Panc1 (cell line): ENCODE results near the gene ETV5. TPM values are rescaled to one million over a fixed set of nuclear protein-coding genes. Genes with fewer than 3 reads are reported as not detected.

Source experiments
- ATAC-seq: fragments of 200-7000 bp; cut with Tn5 transposase; 2 replicates; pipeline ENCODE4 v1.9.1; 2020; ENCODE audit warnings: mild to moderate bottlenecking, moderate library complexity
- BruUV-seq: library from RNA; stranded (reverse); fragments of 400-500 nt; replicated peaks from 2 replicates; lab custom pipeline; 2021; lab: Mats Ljungman, UMichigan
- CTCF ChIA-PET: fragments of 300-600 bp; sonication (Branson Sonifier 250); formaldehyde crosslinking; loops from one replicate; lab custom pipeline; 2022; ENCODE audit warnings: antibody characterized with exemption; lab: Charles Lee
- POLR2A ChIA-PET: fragments of 300-600 bp; sonication (Branson Sonifier 250); formaldehyde crosslinking; loops from one replicate; lab custom pipeline; 2022; ENCODE audit warnings: antibody characterized with exemption; lab: Charles Lee
- DNase-seq: peaks from one replicate; pipeline ENCODE4 v3.0.0-alpha.2; 2010; ENCODE audit warnings: low read depth, low spot score
- H3K27ac ChIP-seq: 2 replicates; pipeline ENCODE4 v1.5.1; 2011; ENCODE audit warnings: mild to moderate bottlenecking, low read length, inconsistent platforms
- H3K27me3 ChIP-seq: fragments of 200-500 bp; sonication (Bioruptor generic); 2 replicates; pipeline ENCODE4 v1.6.0; 2014; ENCODE audit warnings: low read length, inconsistent platforms; ENCODE audit not compliant: control insufficient read depth, insufficient read depth
- H3K36me3 ChIP-seq: fragments of 200-500 bp; sonication (Bioruptor generic); 2 replicates; pipeline ENCODE4 v1.5.1; 2014; ENCODE audit warnings: inconsistent platforms, mild to moderate bottlenecking, low read length, moderate library complexity; ENCODE audit not compliant: control insufficient read depth, insufficient read depth
- H3K4me1 ChIP-seq: 2 replicates; pipeline ENCODE4 v1.5.1; 2011; ENCODE audit warnings: inconsistent platforms, mild to moderate bottlenecking, low read length, moderate library complexity; ENCODE audit not compliant: control insufficient read depth, insufficient read depth
- H3K4me3 ChIP-seq, 2 experiments: 2 replicates each; pipeline ENCODE4 v1.5.1; 2011 to 2012; ENCODE audit warnings: low read depth in 2 of 2, low read length in 2 of 2, mild to moderate bottlenecking in 2 of 2, inconsistent platforms in 1 of 2, moderate library complexity in 1 of 2
- H3K9me3 ChIP-seq: fragments of 200-500 bp; sonication (Bioruptor generic); 2 replicates; pipeline ENCODE4 v1.5.1; 2014; ENCODE audit warnings: low read depth, mild to moderate bottlenecking, inconsistent platforms, low read length, moderate library complexity; ENCODE audit not compliant: control insufficient read depth, insufficient read depth
- CTCF ChIP-seq: fragments of 450-650 bp; IDR thresholded peaks from 2 replicates; pipeline ENCODE4 v1.5.1; 2017; ENCODE audit warnings: mild to moderate bottlenecking
- POLR2AphosphoS5 ChIP-seq: IDR thresholded peaks from 2 replicates; pipeline ENCODE4 v1.6.1; 2012; ENCODE audit warnings: mild to moderate bottlenecking, low read depth, low read length, moderate library complexity
- REST ChIP-seq, 2 experiments: IDR thresholded peaks; 2 replicates each; pipeline ENCODE4 v1.6.1; 2011 to 2012; ENCODE audit warnings: low read depth in 2 of 2, control low read depth in 1 of 2, low read length in 1 of 2, mild to moderate bottlenecking in 1 of 2, moderate library complexity in 1 of 2; ENCODE audit not compliant: insufficient read depth in 1 of 2
- SIN3A ChIP-seq: IDR thresholded peaks from 2 replicates; pipeline ENCODE4 v1.6.1; 2012; ENCODE audit warnings: low read depth, mild to moderate bottlenecking, low read length, moderate library complexity, borderline replicate concordance; ENCODE audit not compliant: insufficient read depth
- TCF7L2 ChIP-seq: IDR thresholded peaks from 2 replicates; pipeline ENCODE4 v1.6.1; 2011; ENCODE audit warnings: mild to moderate bottlenecking, low read depth, low read length, inconsistent platforms
- in situ Hi-C: cut with HindIII; loops from 2 replicates; pipeline ENCODE4 v1.10.0; 2016; ENCODE audit warnings: low sequenced_read_pairs, low pct_unique_long_range_greater_than_20kb
- intact Hi-C: fragments of 100-400 bp; cut with micrococcal nuclease; formaldehyde crosslinking; loops from one replicate; pipeline ENCODE4 v1.10.0; 2022; ENCODE audit not compliant: unreplicated experiment
- total RNA-seq: library from RNA; stranded (reverse); gene quantifications from one replicate; pipeline ENCODE4 v1.2.1, GENCODE V29; 2021; ENCODE audit not compliant: unreplicated experiment

Gene ETV5
- total RNA-seq, 1 experiment from 2014 or later = 79.3 TPM

GRCh38 chr3:186059192-186059591 lies 49.7 kb downstream of the ETV5 start:
- no peak for DNase-seq
- POLR2A ChIA-PET = no interaction called here
- no peak overlapping the region for H3K4me3 ChIP-seq
- CTCF ChIA-PET = interaction anchor here (0.7 kb wide), 1 partner anchor 119 kb away, joined by 8 read pairs; no protein-coding TSS in a partner anchor
- ATAC-seq = no peak
- H3K27me3 ChIP-seq = no peaks in the 10 kb centered on the region
- BruUV-seq = no TSS peak
- intact Hi-C loops (no loop called here), in situ Hi-C loops (no loop called here)
- no peak overlapping the region for H3K27ac ChIP-seq
- no peaks in the 10 kb centered on the region for H3K9me3 ChIP-seq
- peaks cover 30% of the 10 kb centered on the region for H3K36me3 ChIP-seq
- TF ChIP-seq CTCF = no peak
- TF ChIP-seq TCF7L2 = no peak
- no peak for TF ChIP-seq REST (IDR thresholded peaks at IDR 0.05; ENCODE audit: insufficient read depth in 1 of 2, low read depth in 2 of 2, low read length in 1 of 2)
- no peak for TF ChIP-seq SIN3A
- no peak for TF ChIP-seq POLR2AphosphoS5
- no peaks in the 10 kb centered on the region for H3K4me1 ChIP-seq

GRCh38 chr3:186058225-186058624 lies 50.7 kb downstream of the ETV5 start:
- H3K4me1 ChIP-seq = no peaks in the 10 kb centered on the region
- no peak overlapping the region for H3K27ac ChIP-seq
- no peak for TF ChIP-seq SIN3A
- TF ChIP-seq REST (IDR thresholded peaks at IDR 0.05; ENCODE audit: insufficient read depth in 1 of 2, low read depth in 2 of 2, low read length in 1 of 2) = no peak
- no peak for TF ChIP-seq TCF7L2
- no peak for TF ChIP-seq POLR2AphosphoS5
- no peak for TF ChIP-seq CTCF
- no peak overlapping the region for H3K4me3 ChIP-seq
- DNase-seq (no peak), ATAC-seq (peak; percentile 53; the same call in 1 of the 2 replicates)
- H3K36me3 ChIP-seq = peaks cover 24% of the 10 kb centered on the region
- no peaks in the 10 kb centered on the region for H3K27me3 ChIP-seq
- in situ Hi-C loops (no loop called here), intact Hi-C loops (no loop called here)
- POLR2A ChIA-PET = no interaction called here
- CTCF ChIA-PET = no interaction called here
- no peaks in the 10 kb centered on the region for H3K9me3 ChIP-seq
- BruUV-seq = no TSS peak
